Measurements from ENCODE around the gene CTTN. TPM values are rescaled to one million over a fixed set of nuclear protein-coding genes. Genes with fewer than 3 reads are reported as not detected.

CTTN gene
- total RNA-seq = 1.1 TPM in 2 replicates

DNA sequence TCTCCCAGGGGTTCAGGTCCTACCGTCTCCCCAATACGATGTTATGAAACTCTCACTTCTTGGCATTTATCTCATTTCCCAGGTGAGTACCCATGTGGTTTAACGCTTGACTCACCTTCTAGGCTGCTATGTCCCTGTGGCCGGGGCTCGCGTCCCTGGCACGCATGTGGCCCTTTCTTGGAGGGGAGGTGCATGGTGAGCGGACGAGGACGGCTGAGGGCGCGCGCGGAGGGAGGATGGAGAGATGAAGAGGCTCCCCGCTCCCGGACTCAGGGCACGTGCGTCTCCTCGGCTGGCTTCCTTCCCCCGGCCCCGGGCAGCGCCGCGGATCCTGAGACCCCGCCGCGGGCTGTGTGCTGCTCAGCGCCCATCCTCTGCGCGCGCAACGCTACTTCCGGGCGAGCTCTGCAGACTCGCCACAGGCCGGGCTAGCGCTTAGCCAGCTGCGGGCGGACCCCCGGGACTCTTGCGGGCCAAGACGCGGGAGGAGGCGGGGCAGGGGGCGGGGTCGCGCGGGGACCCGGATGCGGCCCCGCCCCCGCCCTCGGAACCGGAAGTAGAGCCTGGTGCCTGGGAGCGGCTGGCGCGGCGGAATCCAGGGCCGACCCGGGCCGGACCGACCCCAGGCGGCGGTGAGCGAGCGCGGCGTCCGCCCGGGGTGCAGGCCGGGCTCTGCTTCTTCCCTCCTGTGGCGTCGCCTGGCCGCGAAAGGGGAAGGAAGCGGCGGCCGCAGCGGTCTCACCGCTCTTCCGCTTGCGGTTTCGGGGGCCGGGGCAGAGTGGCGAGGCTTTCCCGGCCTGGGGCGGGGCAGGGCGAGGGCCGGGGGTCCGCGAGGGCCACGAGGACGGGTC lies at the start of gene CTTN:
TSS of gene CTTN (plus strand) at position 547 of the 851 bp plus-strand sequence. CDS start 8,769 bp downstream, outside the sequence.
- ATAC-seq (ENCODE audit: low read depth) (peak; percentile 72), DNase-seq (peak; percentile 62)
- H3K4me3 Mint-ChIP-seq = peak within 1 kb of the TSS; percentile 77
- peaks cover 27% of the 10 kb centered on the region for H3K4me1 Mint-ChIP-seq
- ChIA-PET CTCF (no interaction called here), POLR2A (interaction anchor here (0.8 kb wide), 1 partner anchor 12 kb away, joined by 3 read pairs; no protein-coding TSS in a partner anchor)
- H3K27me3 Mint-ChIP-seq = peaks cover 32% of the 10 kb centered on the region
- H3K36me3 Mint-ChIP-seq (ENCODE audit: low read depth) = no peaks in the 10 kb centered on the region
- intact Hi-C loops (cut with micrococcal nuclease) = loop anchor here (1.0 to 5.0 kb wide), 3 partner anchors 37 to 196 kb away; partner anchors contain the start of genes FADD and PPFIA1
- TF ChIP-seq, protein P1, sequence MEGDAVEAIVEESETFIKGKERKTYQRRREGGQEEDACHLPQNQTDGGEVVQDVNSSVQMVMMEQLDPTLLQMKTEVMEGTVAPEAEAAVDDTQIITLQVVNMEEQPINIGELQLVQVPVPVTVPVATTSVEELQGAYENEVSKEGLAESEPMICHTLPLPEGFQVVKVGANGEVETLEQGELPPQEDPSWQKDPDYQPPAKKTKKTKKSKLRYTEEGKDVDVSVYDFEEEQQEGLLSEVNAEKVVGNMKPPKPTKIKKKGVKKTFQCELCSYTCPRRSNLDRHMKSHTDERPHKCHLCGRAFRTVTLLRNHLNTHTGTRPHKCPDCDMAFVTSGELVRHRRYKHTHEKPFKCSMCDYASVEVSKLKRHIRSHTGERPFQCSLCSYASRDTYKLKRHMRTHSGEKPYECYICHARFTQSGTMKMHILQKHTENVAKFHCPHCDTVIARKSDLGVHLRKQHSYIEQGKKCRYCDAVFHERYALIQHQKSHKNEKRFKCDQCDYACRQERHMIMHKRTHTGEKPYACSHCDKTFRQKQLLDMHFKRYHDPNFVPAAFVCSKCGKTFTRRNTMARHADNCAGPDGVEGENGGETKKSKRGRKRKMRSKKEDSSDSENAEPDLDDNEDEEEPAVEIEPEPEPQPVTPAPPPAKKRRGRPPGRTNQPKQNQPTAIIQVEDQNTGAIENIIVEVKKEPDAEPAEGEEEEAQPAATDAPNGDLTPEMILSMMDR (IDR thresholded peaks at IDR 0.05) = no peak
- H3K9me3 Mint-ChIP-seq = no peaks in the 10 kb centered on the region
- H3K27ac Mint-ChIP-seq = no peak within 1 kb of the TSS

DNA sequence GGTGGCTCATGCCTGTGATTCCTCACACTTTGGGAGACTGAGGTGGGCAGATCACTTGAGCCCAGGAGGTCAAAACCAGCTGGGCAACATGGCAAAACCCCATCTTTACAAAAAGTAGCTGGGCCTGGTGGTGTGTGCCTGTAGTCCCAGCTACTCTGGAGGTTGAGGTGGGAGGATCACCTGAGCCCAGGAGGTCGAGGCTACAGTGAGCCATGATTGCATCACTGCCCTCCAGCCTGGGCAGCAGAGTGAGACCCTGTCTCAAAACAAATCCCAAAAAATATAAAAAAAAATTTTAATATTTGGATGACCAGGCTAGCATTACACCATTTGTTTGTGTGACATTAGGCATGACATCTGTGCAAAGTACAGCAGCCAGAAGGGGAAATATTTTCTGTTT lies 49.7 kb upstream of the CTTN start:
- DNase-seq (no peak), ATAC-seq (ENCODE audit: low read depth) (no peak)
- Mint-ChIP-seq H3K27me3 (no peaks in the 10 kb centered on the region), H3K9me3 (no peaks in the 10 kb centered on the region), H3K36me3 (ENCODE audit: low read depth) (peaks cover 71% of the 10 kb centered on the region), H3K27ac (no peak overlapping the region), H3K4me1 (no peaks in the 10 kb centered on the region), H3K4me3 (no peak overlapping the region)
- CTCF ChIA-PET = interaction anchor here (0.6 kb wide), 1 partner anchor 1235 kb away, joined by 3 read pairs; no protein-coding TSS in a partner anchor
- TF ChIP-seq, protein P1 (IDR thresholded peaks at IDR 0.05) = no peak
- POLR2A ChIA-PET = no interaction called here
- intact Hi-C loops (cut with micrococcal nuclease) = no loop called here

DNA sequence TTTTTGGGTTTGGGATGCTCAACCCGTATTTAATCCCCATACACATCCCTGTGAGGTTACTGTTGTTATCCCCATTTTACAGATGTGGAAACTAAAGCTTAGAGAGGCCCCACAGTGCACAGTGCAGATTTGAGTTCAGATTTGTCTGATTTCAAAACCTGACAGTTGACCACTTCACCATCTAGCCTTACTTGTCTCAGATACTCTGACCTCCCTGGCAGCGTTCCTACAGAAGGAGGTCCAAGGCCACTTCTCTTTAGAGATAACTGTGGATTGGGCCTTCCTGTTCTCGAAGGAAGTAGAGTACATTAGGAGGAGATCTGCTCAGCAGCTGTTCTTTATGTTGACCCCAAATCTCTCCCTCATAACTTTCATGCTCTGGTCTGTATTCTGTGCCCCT lies 46.7 kb upstream of the CTTN start:
- ChIA-PET POLR2A (no interaction called here), CTCF (no interaction called here)
- H3K36me3 Mint-ChIP-seq (ENCODE audit: low read depth) = peaks cover 76% of the 10 kb centered on the region
- H3K4me3 Mint-ChIP-seq = no peak overlapping the region
- no peaks in the 10 kb centered on the region for H3K4me1 Mint-ChIP-seq
- H3K9me3 Mint-ChIP-seq = no peaks in the 10 kb centered on the region
- H3K27ac Mint-ChIP-seq = no peak overlapping the region
- DNase-seq = no peak
- TF ChIP-seq, protein P1 (IDR thresholded peaks at IDR 0.05) = no peak
- no peaks in the 10 kb centered on the region for H3K27me3 Mint-ChIP-seq
- intact Hi-C loops (cut with micrococcal nuclease) = no loop called here
- no peak for ATAC-seq (ENCODE audit: low read depth)

DNA sequence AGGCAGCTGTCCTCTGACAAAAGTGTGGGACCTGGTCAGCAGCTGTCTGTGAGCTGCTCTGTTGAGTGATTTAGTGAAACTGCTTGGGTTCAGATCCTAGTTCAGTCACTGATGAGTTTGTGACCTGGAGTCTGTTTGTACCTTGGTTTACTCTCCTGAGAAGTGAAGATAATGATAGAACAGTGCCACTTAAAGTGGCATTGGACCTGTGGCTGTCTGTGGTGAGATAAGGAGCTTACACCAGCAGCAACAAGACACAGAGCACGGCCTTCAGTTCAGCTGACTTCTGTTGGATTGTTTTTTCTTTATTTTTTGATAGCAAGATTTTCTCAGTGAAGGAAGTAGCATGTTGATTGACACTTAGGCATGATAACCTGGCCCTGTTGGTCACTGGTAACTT lies 46.2 kb upstream of the CTTN start:
- no peaks in the 10 kb centered on the region for H3K27me3 Mint-ChIP-seq
- no peak overlapping the region for H3K4me3 Mint-ChIP-seq
- ChIA-PET POLR2A (no interaction called here), CTCF (interaction anchor here (1.2 kb wide), 1 partner anchor 19 kb away, joined by 3 read pairs; no protein-coding TSS in a partner anchor)
- no peak for ATAC-seq (ENCODE audit: low read depth)
- intact Hi-C loops (cut with micrococcal nuclease) = no loop called here
- H3K27ac Mint-ChIP-seq = no peak overlapping the region
- H3K4me1 Mint-ChIP-seq = no peaks in the 10 kb centered on the region
- DNase-seq = no peak
- H3K36me3 Mint-ChIP-seq (ENCODE audit: low read depth) = peaks cover 76% of the 10 kb centered on the region
- H3K9me3 Mint-ChIP-seq = no peaks in the 10 kb centered on the region
- TF ChIP-seq, protein P1 (IDR thresholded peaks at IDR 0.05) = no peak

DNA sequence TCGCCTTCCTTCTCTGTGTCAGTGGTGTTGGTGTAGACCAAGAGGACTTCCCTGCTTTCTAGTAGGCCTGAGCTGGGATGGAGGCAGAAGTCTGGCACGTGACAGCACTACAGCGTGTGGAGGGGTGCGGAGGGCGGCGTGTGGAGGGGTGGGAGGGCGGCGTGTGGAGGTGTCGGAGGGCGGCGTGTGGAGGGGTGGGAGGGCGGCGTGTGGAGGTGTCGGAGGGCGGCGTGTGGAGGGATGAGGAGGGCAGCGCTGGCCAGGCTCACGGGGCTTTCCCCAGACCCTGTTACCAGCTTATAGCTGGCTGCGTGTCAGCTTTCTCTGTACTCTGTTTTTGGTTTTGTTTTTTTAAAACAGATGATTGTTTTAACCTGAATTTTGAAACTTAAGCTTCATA lies 45.7 kb upstream of the CTTN start:
- TF ChIP-seq, protein P1 (IDR thresholded peaks at IDR 0.05) = no peak
- peaks cover 77% of the 10 kb centered on the region for H3K36me3 Mint-ChIP-seq (ENCODE audit: low read depth)
- H3K27ac Mint-ChIP-seq = no peak overlapping the region
- DNase-seq = no peak
- ChIA-PET POLR2A (no interaction called here), CTCF (interaction anchor here (1.2 kb wide), 1 partner anchor 20 kb away, joined by 3 read pairs; no protein-coding TSS in a partner anchor)
- no peaks in the 10 kb centered on the region for H3K27me3 Mint-ChIP-seq
- H3K4me3 Mint-ChIP-seq = no peak overlapping the region
- no peaks in the 10 kb centered on the region for H3K4me1 Mint-ChIP-seq
- ATAC-seq (ENCODE audit: low read depth) = no peak
- intact Hi-C loops (cut with micrococcal nuclease) = no loop called here
- H3K9me3 Mint-ChIP-seq = no peaks in the 10 kb centered on the region

Data from activated B cell treated with CpG ODN at 0.5 μM for 24 hours (primary cell).